Measurements from ENCODE around the gene GJB4. TPM values are rescaled to one million over a fixed set of nuclear protein-coding genes. Genes with fewer than 3 reads are reported as not detected.
A peak's percentile ranks its signal among the peaks of the same experiment; 100 is the strongest.
"Not testable (repeated sequence)": the region's sequence is repeated elsewhere in the genome, so short reads cannot be mapped to it uniquely, and the experiment has no call there.

GJB4 gene
- not detected for total RNA-seq
- long read RNA-seq: 0 reads

- DNase-seq (ENCODE audit: low spot score): no peak
Measured at GRCh38 chr1:34759503-34760357, at the start of gene GJB4. GJB4 (plus strand) TSS chr1:34759740; CDS start chr1:34761255, 1,515 bp downstream.

- no peak for DNase-seq (ENCODE audit: low spot score)
Measured at GRCh38 chr1:34710812-34711211, 48.7 kb upstream of the GJB4 start.

GRCh38 chr1:34711485-34711884, 48.1 kb upstream of the GJB4 start:
- DNase-seq (ENCODE audit: low spot score): no peak

GRCh38 chr1:34712007-34712688, 47.4 kb upstream of the GJB4 start:
- no peak for DNase-seq (ENCODE audit: low spot score)

GRCh38 chr1:34713443-34713842, 46.1 kb upstream of the GJB4 start:
- no peak for DNase-seq (ENCODE audit: low spot score)

- no peak for DNase-seq (ENCODE audit: low spot score)
Measured at GRCh38 chr1:34714386-34714785, 45.2 kb upstream of the GJB4 start.

GRCh38 chr1:34715139-34715538, 44.4 kb upstream of the GJB4 start:
- DNase-seq (ENCODE audit: low spot score): no peak

GRCh38 chr1:34721241-34721640, 38.3 kb upstream of the GJB4 start:
- DNase-seq (ENCODE audit: low spot score): no peak

GRCh38 chr1:34721646-34722355, 37.7 kb upstream of the GJB4 start:
- no peak for DNase-seq (ENCODE audit: low spot score)

- no peak for DNase-seq (ENCODE audit: low spot score)
Measured at GRCh38 chr1:34726861-34727260, 32.7 kb upstream of the GJB4 start.

- DNase-seq (ENCODE audit: low spot score): no peak
Measured at GRCh38 chr1:34730485-34730884, 29.1 kb upstream of the GJB4 start.

- DNase-seq (ENCODE audit: low spot score): not testable (repeated sequence)
Measured at GRCh38 chr1:34732831-34733230, 26.7 kb upstream of the GJB4 start.

GRCh38 chr1:34736692-34737091, 22.8 kb upstream of the GJB4 start:
- no peak for DNase-seq (ENCODE audit: low spot score)

GRCh38 chr1:34737236-34737635, 22.3 kb upstream of the GJB4 start:
- DNase-seq (ENCODE audit: low spot score): not testable (repeated sequence)

- DNase-seq (ENCODE audit: low spot score): no peak
Measured at GRCh38 chr1:34739613-34740012, 19.9 kb upstream of the GJB4 start.

- no peak for DNase-seq (ENCODE audit: low spot score)
Measured at GRCh38 chr1:34740161-34740868, 19.2 kb upstream of the GJB4 start.

GRCh38 chr1:34742667-34743270, 16.8 kb upstream of the GJB4 start:
- DNase-seq (ENCODE audit: low spot score): no peak

- no peak for DNase-seq (ENCODE audit: low spot score)
Measured at GRCh38 chr1:34743775-34744174, 15.8 kb upstream of the GJB4 start.

GRCh38 chr1:34744851-34745250, 14.7 kb upstream of the GJB4 start:
- DNase-seq (ENCODE audit: low spot score): peak; percentile 3

- peak; percentile 49 for DNase-seq (ENCODE audit: low spot score)
Measured at GRCh38 chr1:34745666-34746065, 13.9 kb upstream of the GJB4 start.

GRCh38 chr1:34746101-34746500, 13.4 kb upstream of the GJB4 start:
- DNase-seq (ENCODE audit: low spot score): no peak
